ENCODE data around the gene KRTAP3-3.

GRCh38 chr17:40992666-40993065 lies 1.3 kb downstream of the KRTAP3-3 start:
- TF ChIP-seq, protein P1, sequence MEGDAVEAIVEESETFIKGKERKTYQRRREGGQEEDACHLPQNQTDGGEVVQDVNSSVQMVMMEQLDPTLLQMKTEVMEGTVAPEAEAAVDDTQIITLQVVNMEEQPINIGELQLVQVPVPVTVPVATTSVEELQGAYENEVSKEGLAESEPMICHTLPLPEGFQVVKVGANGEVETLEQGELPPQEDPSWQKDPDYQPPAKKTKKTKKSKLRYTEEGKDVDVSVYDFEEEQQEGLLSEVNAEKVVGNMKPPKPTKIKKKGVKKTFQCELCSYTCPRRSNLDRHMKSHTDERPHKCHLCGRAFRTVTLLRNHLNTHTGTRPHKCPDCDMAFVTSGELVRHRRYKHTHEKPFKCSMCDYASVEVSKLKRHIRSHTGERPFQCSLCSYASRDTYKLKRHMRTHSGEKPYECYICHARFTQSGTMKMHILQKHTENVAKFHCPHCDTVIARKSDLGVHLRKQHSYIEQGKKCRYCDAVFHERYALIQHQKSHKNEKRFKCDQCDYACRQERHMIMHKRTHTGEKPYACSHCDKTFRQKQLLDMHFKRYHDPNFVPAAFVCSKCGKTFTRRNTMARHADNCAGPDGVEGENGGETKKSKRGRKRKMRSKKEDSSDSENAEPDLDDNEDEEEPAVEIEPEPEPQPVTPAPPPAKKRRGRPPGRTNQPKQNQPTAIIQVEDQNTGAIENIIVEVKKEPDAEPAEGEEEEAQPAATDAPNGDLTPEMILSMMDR (IDR thresholded peaks at IDR 0.05; ENCODE audit: borderline replicate concordance, extremely low read depth, low read length, poor library complexity, severe bottlenecking) = no peak
- TF ChIP-seq EZH2 (IDR thresholded peaks at IDR 0.05; ENCODE audit: borderline replicate concordance, low read depth, low read length, severe bottlenecking) = no peak
